H1 (cell line): ENCODE results near the gene NLRP6.
"Not testable (repeated sequence)": the region's sequence is repeated elsewhere in the genome, so short reads cannot be mapped to it uniquely, and the experiment has no call there.

Experiments used
- CEBPB ChIP-seq: IDR thresholded peaks from 2 replicates; pipeline ENCODE4 v1.6.1; 2012; ENCODE audit warnings: low read depth, low read length
- CREB1 ChIP-seq: IDR thresholded peaks from 2 replicates; pipeline ENCODE4 v1.6.1; 2012; ENCODE audit warnings: inconsistent platforms
- EZH2 ChIP-seq: fragments of 200-600 bp; sonication (generic); IDR thresholded peaks from 2 replicates; pipeline ENCODE4 v1.7.1; 2012; ENCODE audit warnings: low read depth, mild to moderate bottlenecking, moderate library complexity, low read length, inconsistent platforms; ENCODE audit not compliant: severe bottlenecking
- POLR2AphosphoS5 ChIP-seq: IDR thresholded peaks from 2 replicates; pipeline ENCODE4 v1.6.1; 2011; ENCODE audit warnings: low read depth, low read length
- RNF2 ChIP-seq: fragments of 200-900, 300-1000 bp; sonication (generic); IDR thresholded peaks from 2 replicates; pipeline ENCODE4 v1.7.1; 2016; ENCODE audit warnings: borderline replicate concordance, low read depth, mild to moderate bottlenecking, antibody characterized with exemption, low read length; ENCODE audit not compliant: poor library complexity, severe bottlenecking; ENCODE audit errors: missing control alignments
- SIX5 ChIP-seq: IDR thresholded peaks from 2 replicates; pipeline ENCODE4 v1.6.1; 2011; ENCODE audit warnings: mild to moderate bottlenecking, low read depth, low read length
- SP1 ChIP-seq: IDR thresholded peaks from 2 replicates; pipeline ENCODE4 v1.6.1; 2011; ENCODE audit warnings: low read depth, low read length
- USF2 ChIP-seq: IDR thresholded peaks from 2 replicates; pipeline ENCODE4 v1.6.1; 2011; ENCODE audit warnings: low read length, improper control_type of control experiment
- TF ChIP-seq, protein P1 (sequence below), 3 experiments: IDR thresholded peaks; 1 replicate in 2 of 3; 2 replicates in 1 of 3; pipeline versions ENCODE4 v1.5.1 to v1.6.1; 2011; ENCODE audit warnings: low read length in 3 of 3, mild to moderate bottlenecking in 3 of 3, inconsistent platforms in 2 of 3, low read depth in 1 of 3, moderate library complexity in 1 of 3; ENCODE audit not compliant: insufficient read depth in 1 of 3; ENCODE audit errors: control extremely low read depth in 1 of 3

- TF ChIP-seq SP1, POLR2AphosphoS5, USF2, CEBPB, RNF2, SIX5, EZH2, CREB1: not testable (repeated sequence)
- TF ChIP-seq, protein P1, sequence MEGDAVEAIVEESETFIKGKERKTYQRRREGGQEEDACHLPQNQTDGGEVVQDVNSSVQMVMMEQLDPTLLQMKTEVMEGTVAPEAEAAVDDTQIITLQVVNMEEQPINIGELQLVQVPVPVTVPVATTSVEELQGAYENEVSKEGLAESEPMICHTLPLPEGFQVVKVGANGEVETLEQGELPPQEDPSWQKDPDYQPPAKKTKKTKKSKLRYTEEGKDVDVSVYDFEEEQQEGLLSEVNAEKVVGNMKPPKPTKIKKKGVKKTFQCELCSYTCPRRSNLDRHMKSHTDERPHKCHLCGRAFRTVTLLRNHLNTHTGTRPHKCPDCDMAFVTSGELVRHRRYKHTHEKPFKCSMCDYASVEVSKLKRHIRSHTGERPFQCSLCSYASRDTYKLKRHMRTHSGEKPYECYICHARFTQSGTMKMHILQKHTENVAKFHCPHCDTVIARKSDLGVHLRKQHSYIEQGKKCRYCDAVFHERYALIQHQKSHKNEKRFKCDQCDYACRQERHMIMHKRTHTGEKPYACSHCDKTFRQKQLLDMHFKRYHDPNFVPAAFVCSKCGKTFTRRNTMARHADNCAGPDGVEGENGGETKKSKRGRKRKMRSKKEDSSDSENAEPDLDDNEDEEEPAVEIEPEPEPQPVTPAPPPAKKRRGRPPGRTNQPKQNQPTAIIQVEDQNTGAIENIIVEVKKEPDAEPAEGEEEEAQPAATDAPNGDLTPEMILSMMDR (IDR thresholded peaks at IDR 0.05; ENCODE audit: control extremely low read depth in 1 of 3, insufficient read depth in 1 of 3, low read depth in 1 of 3, low read length in 3 of 3) = not testable (repeated sequence)
Observed at GRCh38 chr11:309979-310572, 31.9 kb downstream of the NLRP6 start.
